ENCODE results near the gene DCLK2.

DNA sequence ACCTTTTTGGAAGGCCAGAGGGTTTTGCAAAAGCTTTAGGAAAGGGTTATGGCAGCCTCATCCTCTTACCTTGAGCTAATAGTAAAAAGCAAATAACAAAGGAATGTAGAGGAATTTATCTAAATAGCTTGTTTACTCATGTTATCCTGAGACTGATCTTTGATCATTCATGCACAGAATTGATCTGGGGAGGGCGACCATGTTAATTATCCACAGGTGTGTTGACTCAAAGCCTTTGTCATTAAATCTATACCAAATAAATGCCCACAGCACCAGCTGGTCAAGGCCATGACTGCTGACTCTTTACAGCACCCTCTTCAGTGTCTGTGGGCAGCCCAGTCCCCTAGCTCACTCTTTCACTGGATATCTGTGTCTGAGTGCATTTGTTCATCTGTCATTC, 22.8 kb upstream of the DCLK2 start:
- TF ChIP-seq, protein P1, sequence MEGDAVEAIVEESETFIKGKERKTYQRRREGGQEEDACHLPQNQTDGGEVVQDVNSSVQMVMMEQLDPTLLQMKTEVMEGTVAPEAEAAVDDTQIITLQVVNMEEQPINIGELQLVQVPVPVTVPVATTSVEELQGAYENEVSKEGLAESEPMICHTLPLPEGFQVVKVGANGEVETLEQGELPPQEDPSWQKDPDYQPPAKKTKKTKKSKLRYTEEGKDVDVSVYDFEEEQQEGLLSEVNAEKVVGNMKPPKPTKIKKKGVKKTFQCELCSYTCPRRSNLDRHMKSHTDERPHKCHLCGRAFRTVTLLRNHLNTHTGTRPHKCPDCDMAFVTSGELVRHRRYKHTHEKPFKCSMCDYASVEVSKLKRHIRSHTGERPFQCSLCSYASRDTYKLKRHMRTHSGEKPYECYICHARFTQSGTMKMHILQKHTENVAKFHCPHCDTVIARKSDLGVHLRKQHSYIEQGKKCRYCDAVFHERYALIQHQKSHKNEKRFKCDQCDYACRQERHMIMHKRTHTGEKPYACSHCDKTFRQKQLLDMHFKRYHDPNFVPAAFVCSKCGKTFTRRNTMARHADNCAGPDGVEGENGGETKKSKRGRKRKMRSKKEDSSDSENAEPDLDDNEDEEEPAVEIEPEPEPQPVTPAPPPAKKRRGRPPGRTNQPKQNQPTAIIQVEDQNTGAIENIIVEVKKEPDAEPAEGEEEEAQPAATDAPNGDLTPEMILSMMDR (conservative IDR thresholded peaks at IDR 0.05; ENCODE audit: low read depth, low read length): no peak
- no peak for TF ChIP-seq EZH2 (IDR thresholded peaks at IDR 0.05; ENCODE audit: low read length, unreplicated experiment)
